ENCODE measurements around the gene MEIOB. TPM values are rescaled to one million over a fixed set of nuclear protein-coding genes. Genes with fewer than 3 reads are reported as not detected.
"Not testable (repeated sequence)": the region's sequence is repeated elsewhere in the genome, so short reads cannot be mapped to it uniquely, and the experiment has no call there.

The MEIOB gene
- total RNA-seq, 2 experiments from 2014 or later, result not detected

- POLR2A ChIA-PET, result no interaction called here
- no peak overlapping the region for H3K27ac Mint-ChIP-seq
- H3K27me3 Mint-ChIP-seq, result peaks cover 5% of the 10 kb centered on the region
- no peak for ATAC-seq (ENCODE audit: low read depth)
- H3K9me3 Mint-ChIP-seq, result no peaks in the 10 kb centered on the region
- no peak overlapping the region for H3K4me3 Mint-ChIP-seq
- H3K4me1 Mint-ChIP-seq, result no peaks in the 10 kb centered on the region
- no peak for DNase-seq
- no peaks in the 10 kb centered on the region for H3K36me3 Mint-ChIP-seq
Measured at GRCh38 chr16:1900452-1900774, 28.4 kb upstream of the MEIOB start.

GRCh38 chr16:1899641-1900451, 27.9 kb upstream of the MEIOB start:
- Mint-ChIP-seq H3K9me3 (no peaks in the 10 kb centered on the region), H3K4me3 (no peak overlapping the region), H3K27ac (no peak overlapping the region), H3K4me1 (no peaks in the 10 kb centered on the region), H3K27me3 (peaks cover 5% of the 10 kb centered on the region), H3K36me3 (no peaks in the 10 kb centered on the region)
- ATAC-seq (ENCODE audit: low read depth) (no peak), DNase-seq (no peak)
- POLR2A ChIA-PET, result no interaction called here

GRCh38 chr16:1897692-1898091, 25.7 kb upstream of the MEIOB start:
- H3K27me3 Mint-ChIP-seq; H3K4me1 Mint-ChIP-seq; H3K36me3 Mint-ChIP-seq; H3K27ac Mint-ChIP-seq; DNase-seq; H3K4me3 Mint-ChIP-seq; ATAC-seq (ENCODE audit: low read depth); H3K9me3 Mint-ChIP-seq; POLR2A ChIA-PET: not testable (repeated sequence)

- no peak for DNase-seq
- H3K4me1 Mint-ChIP-seq, result no peaks in the 10 kb centered on the region
- H3K4me3 Mint-ChIP-seq, result no peak overlapping the region
- H3K27me3 Mint-ChIP-seq, result peaks cover 15% of the 10 kb centered on the region
- no peaks in the 10 kb centered on the region for H3K9me3 Mint-ChIP-seq
- POLR2A ChIA-PET, result no interaction called here
- no peak for ATAC-seq (ENCODE audit: low read depth)
- no peaks in the 10 kb centered on the region for H3K36me3 Mint-ChIP-seq
- H3K27ac Mint-ChIP-seq, result no peak overlapping the region
Measured at GRCh38 chr16:1895949-1896675, 24.1 kb upstream of the MEIOB start.

GRCh38 chr16:1895068-1895467, 23.1 kb upstream of the MEIOB start:
- peaks cover 15% of the 10 kb centered on the region for H3K27me3 Mint-ChIP-seq

GRCh38 chr16:1890708-1891050, 18.7 kb upstream of the MEIOB start:
- H3K27me3 Mint-ChIP-seq, result peaks cover 10% of the 10 kb centered on the region
- H3K36me3 Mint-ChIP-seq, result no peaks in the 10 kb centered on the region
- ATAC-seq (ENCODE audit: low read depth) (no peak), DNase-seq (no peak)
- no peak overlapping the region for H3K27ac Mint-ChIP-seq
- H3K4me3 Mint-ChIP-seq, result no peak overlapping the region
- POLR2A ChIA-PET, result no interaction called here
- no peaks in the 10 kb centered on the region for H3K9me3 Mint-ChIP-seq
- H3K4me1 Mint-ChIP-seq, result no peaks in the 10 kb centered on the region

More at GRCh38 chr16:1895068-1895467, 23.1 kb upstream of the MEIOB start:
- no peaks in the 10 kb centered on the region for H3K36me3 Mint-ChIP-seq
- DNase-seq (no peak), ATAC-seq (ENCODE audit: low read depth) (no peak)
- no peaks in the 10 kb centered on the region for H3K9me3 Mint-ChIP-seq
- H3K4me3 Mint-ChIP-seq, result no peak overlapping the region
- H3K27ac Mint-ChIP-seq, result no peak overlapping the region
- POLR2A ChIA-PET, result interaction anchor here (0.7 kb wide), 1 partner anchor 58 kb away, joined by 5 read pairs; no protein-coding TSS in a partner anchor
- H3K4me1 Mint-ChIP-seq, result no peaks in the 10 kb centered on the region

- DNase-seq (no peak), ATAC-seq (ENCODE audit: low read depth) (no peak)
- H3K27me3 Mint-ChIP-seq, result peaks cover 10% of the 10 kb centered on the region
- H3K36me3 Mint-ChIP-seq, result no peaks in the 10 kb centered on the region
- POLR2A ChIA-PET, result no interaction called here
- no peaks in the 10 kb centered on the region for H3K4me1 Mint-ChIP-seq
- no peak overlapping the region for H3K4me3 Mint-ChIP-seq
- no peaks in the 10 kb centered on the region for H3K9me3 Mint-ChIP-seq
- no peak overlapping the region for H3K27ac Mint-ChIP-seq
Measured at GRCh38 chr16:1890024-1890707, 18.2 kb upstream of the MEIOB start.

GRCh38 chr16:1887711-1888354, 15.9 kb upstream of the MEIOB start:
- POLR2A ChIA-PET, result interaction anchor here (0.8 kb wide), 1 partner anchor 563 kb away, joined by 3 read pairs; no protein-coding TSS in a partner anchor
- peaks cover 2% of the 10 kb centered on the region for H3K4me1 Mint-ChIP-seq
- H3K36me3 Mint-ChIP-seq, result no peaks in the 10 kb centered on the region
- no peak overlapping the region for H3K4me3 Mint-ChIP-seq
- peaks cover 20% of the 10 kb centered on the region for H3K27me3 Mint-ChIP-seq
- H3K9me3 Mint-ChIP-seq, result no peaks in the 10 kb centered on the region
- DNase-seq, result no peak
- no peak overlapping the region for H3K27ac Mint-ChIP-seq
- ATAC-seq (ENCODE audit: low read depth), result no peak

GRCh38 chr16:1884889-1885288, 12.9 kb upstream of the MEIOB start:
- Mint-ChIP-seq H3K27ac (no peak overlapping the region), H3K9me3 (no peaks in the 10 kb centered on the region), H3K4me3 (no peak overlapping the region), H3K27me3 (peaks cover 15% of the 10 kb centered on the region), H3K36me3 (no peaks in the 10 kb centered on the region), H3K4me1 (peaks cover 2% of the 10 kb centered on the region)
- POLR2A ChIA-PET, result no interaction called here
- no peak for DNase-seq
- no peak for ATAC-seq (ENCODE audit: low read depth)

- no peak overlapping the region for H3K4me3 Mint-ChIP-seq
- POLR2A ChIA-PET, result no interaction called here
- peaks cover 15% of the 10 kb centered on the region for H3K27me3 Mint-ChIP-seq
- no peaks in the 10 kb centered on the region for H3K36me3 Mint-ChIP-seq
- ATAC-seq (ENCODE audit: low read depth) (no peak), DNase-seq (no peak)
- no peaks in the 10 kb centered on the region for H3K9me3 Mint-ChIP-seq
- peaks cover 2% of the 10 kb centered on the region for H3K4me1 Mint-ChIP-seq
- no peak overlapping the region for H3K27ac Mint-ChIP-seq
Measured at GRCh38 chr16:1884155-1884760, 12.3 kb upstream of the MEIOB start.

GRCh38 chr16:1881172-1881571, 9.2 kb upstream of the MEIOB start:
- H3K9me3 Mint-ChIP-seq; H3K36me3 Mint-ChIP-seq; POLR2A ChIA-PET; ATAC-seq (ENCODE audit: low read depth); H3K27ac Mint-ChIP-seq; H3K4me1 Mint-ChIP-seq; DNase-seq; H3K4me3 Mint-ChIP-seq: not testable (repeated sequence)
- peaks cover 33% of the 10 kb centered on the region for H3K27me3 Mint-ChIP-seq

GRCh38 chr16:1879477-1879876, 7.5 kb upstream of the MEIOB start:
- peaks cover 31% of the 10 kb centered on the region for H3K27me3 Mint-ChIP-seq
- H3K4me3 Mint-ChIP-seq, result no peak overlapping the region
- POLR2A ChIA-PET, result no interaction called here
- H3K9me3 Mint-ChIP-seq, result no peaks in the 10 kb centered on the region
- peaks cover 2% of the 10 kb centered on the region for H3K4me1 Mint-ChIP-seq
- no peak overlapping the region for H3K27ac Mint-ChIP-seq
- DNase-seq, result no peak
- no peaks in the 10 kb centered on the region for H3K36me3 Mint-ChIP-seq
- no peak for ATAC-seq (ENCODE audit: low read depth)

GRCh38 chr16:1878256-1878655, 6.3 kb upstream of the MEIOB start:
- Mint-ChIP-seq H3K36me3 (no peaks in the 10 kb centered on the region), H3K4me3 (no peak overlapping the region), H3K27me3 (peaks cover 34% of the 10 kb centered on the region), H3K27ac (no peak overlapping the region), H3K9me3 (no peaks in the 10 kb centered on the region), H3K4me1 (no peaks in the 10 kb centered on the region)
- POLR2A ChIA-PET, result no interaction called here
- ATAC-seq (ENCODE audit: low read depth) (no peak), DNase-seq (no peak)

Measured in activated naive CD8-positive, alpha-beta T cell treated with anti-CD3 and anti-CD28 coated beads, Interleukin-2, amount 10 ng/mL, durations not matched to agents 7 days and 5 days (primary cell).